ENCODE measurements around the gene ONECUT3.

The ONECUT3 gene

DNA sequence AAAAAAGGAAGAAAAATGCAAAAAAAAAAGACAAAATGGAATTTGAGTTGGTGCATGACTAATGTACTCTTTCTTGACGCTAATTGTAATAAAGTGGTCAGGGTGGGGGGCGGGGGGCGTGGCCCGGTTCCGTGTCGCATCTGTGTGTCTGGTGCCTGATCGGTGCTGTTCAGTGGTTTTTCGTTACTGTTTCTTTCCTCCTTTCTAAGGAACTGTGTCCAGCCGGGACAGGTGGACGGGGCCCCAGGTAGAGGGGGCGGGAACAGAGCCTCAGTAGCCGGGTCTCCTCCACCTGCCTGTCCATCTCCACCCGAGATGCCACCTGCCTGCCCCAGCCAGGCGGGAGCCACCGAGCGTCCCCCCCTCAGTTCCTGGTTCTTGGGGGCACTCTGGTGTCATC, 26.3 kb downstream of the ONECUT3 start:
- no peak overlapping the region for H3K9ac ChIP-seq (ENCODE audit: low read depth, low read length, poor library complexity)
- H2AFZ ChIP-seq (ENCODE audit: low read length) = no peak overlapping the region
- no peak overlapping the region for H4K91ac ChIP-seq (ENCODE audit: low read depth, low read length, poor library complexity)
- H3K4me2 ChIP-seq (ENCODE audit: insufficient read depth, low read length, poor library complexity, severe bottlenecking) = no peak overlapping the region
- H3K9me3 ChIP-seq (replicated peaks in 1 of 2; ENCODE audit: control insufficient read depth in 2 of 2, insufficient read depth in 1 of 2, low read depth in 1 of 2, low read length in 2 of 2) = peaks cover 30 to 35% of the 10 kb centered on the region in 2 donors
- peak overlapping the region; percentile 38 for H3K14ac ChIP-seq (ENCODE audit: low read length)
- no peaks in the 10 kb centered on the region for H3K4me1 ChIP-seq (ENCODE audit: control insufficient read depth in 2 of 2, insufficient read depth in 1 of 2, low read depth in 1 of 2, low read length in 2 of 2)
- H2AK5ac ChIP-seq (ENCODE audit: low read depth, low read length) = peak overlapping the region; percentile 79
- peaks cover 3% of the 10 kb centered on the region for H3K79me1 ChIP-seq (ENCODE audit: low read depth, low read length)
- no peak overlapping the region for H3K4ac ChIP-seq (ENCODE audit: low read length)
- DNase-seq (ENCODE audit: low spot score) = no peak
- no CpG with 5 or more reads among the region's 16 CpGs for WGBS, 2 donors (ENCODE audit: extremely low coverage in 2 of 2, insufficient read length in 2 of 2, insufficient replicate concordance in 1 of 2)
- H2BK5ac ChIP-seq (ENCODE audit: low read length) = no peak overlapping the region
- no peak overlapping the region for H3K18ac ChIP-seq (ENCODE audit: low read length)
- no peak overlapping the region for H4K8ac ChIP-seq (ENCODE audit: low read depth, low read length)
- H3K27me3 ChIP-seq (ENCODE audit: control insufficient read depth in 3 of 3, insufficient read depth in 3 of 3, low read depth in 1 of 3, low read length in 3 of 3) = peaks cover 30 to 67% (median 61%) of the 10 kb centered on the region in 3 experiments
- H3K27ac ChIP-seq (replicated peaks; ENCODE audit: low read length) = no peak overlapping the region
- no peak overlapping the region for H3K23ac ChIP-seq (ENCODE audit: low read depth, low read length, poor library complexity)
- H2BK120ac ChIP-seq (ENCODE audit: low read depth, low read length) = no peak overlapping the region
- no peak overlapping the region for H2BK12ac ChIP-seq (ENCODE audit: low read length)
- H3K36me3 ChIP-seq (replicated peaks in 1 of 2; ENCODE audit: control insufficient read depth in 2 of 2, insufficient read depth in 2 of 2, low read length in 2 of 2) = no peaks in the 10 kb centered on the region
- no peak overlapping the region for H2BK15ac ChIP-seq (ENCODE audit: low read length)
- no peak overlapping the region for H3K4me3 ChIP-seq (ENCODE audit: low read length in 2 of 2)

DNA sequence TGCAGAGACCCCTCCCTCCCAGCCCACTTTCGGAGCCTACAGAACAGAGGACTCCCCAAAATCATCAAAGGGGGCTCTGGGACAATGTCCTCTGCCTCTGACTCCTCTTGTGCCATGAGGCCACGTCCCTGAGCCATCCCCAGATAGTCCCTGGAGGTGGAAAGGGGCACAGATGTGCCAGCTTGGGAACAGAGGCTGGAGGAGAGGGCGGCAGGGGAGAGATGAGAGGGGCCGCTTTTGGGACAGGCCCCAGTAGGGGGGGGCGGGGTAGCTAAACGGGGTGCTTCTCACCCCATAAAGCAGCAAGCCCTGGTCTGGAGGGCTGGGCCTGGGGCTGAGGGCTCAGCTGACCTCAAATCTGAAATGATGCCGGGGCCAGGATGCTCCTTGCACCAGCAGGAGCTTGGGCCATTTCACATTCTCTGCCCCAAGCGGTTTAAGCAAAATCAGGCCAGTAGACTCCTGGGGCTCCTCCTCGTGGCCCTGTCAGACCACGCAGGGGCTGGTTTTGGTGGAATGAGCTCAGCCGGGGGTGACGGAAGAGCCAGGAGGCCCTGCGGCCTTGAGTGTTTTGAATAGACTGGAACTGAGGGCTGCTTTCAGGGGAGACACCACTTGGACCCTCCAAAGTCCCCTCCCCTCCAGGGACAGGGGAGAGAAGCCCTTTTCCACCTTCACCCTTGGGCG, 27.1 kb downstream of the ONECUT3 start:
- no peak for DNase-seq (ENCODE audit: low spot score)
- WGBS, 2 donors (ENCODE audit: extremely low coverage in 2 of 2, insufficient read length in 2 of 2, insufficient replicate concordance in 1 of 2) = no CpG with 5 or more reads among the region's 14 CpGs
- peaks cover 3% of the 10 kb centered on the region for H3K79me1 ChIP-seq (ENCODE audit: low read depth, low read length)
- H3K9me3 ChIP-seq (replicated peaks in 1 of 2; ENCODE audit: control insufficient read depth in 2 of 2, insufficient read depth in 1 of 2, low read depth in 1 of 2, low read length in 2 of 2) = peaks cover 23 to 27% of the 10 kb centered on the region in 2 donors
- no peak overlapping the region for H2BK15ac ChIP-seq (ENCODE audit: low read length)
- H3K4me3 ChIP-seq (ENCODE audit: low read length in 2 of 2) = no peak overlapping the region
- no peak overlapping the region for H2BK12ac ChIP-seq (ENCODE audit: low read length)
- no peak overlapping the region for H2BK120ac ChIP-seq (ENCODE audit: low read depth, low read length)
- no peak overlapping the region for H2AFZ ChIP-seq (ENCODE audit: low read length)
- H2AK5ac ChIP-seq (ENCODE audit: low read depth, low read length) = no peak overlapping the region
- no peak overlapping the region for H3K18ac ChIP-seq (ENCODE audit: low read length)
- peaks cover 22 to 66% (median 53%) of the 10 kb centered on the region in 3 experiments for H3K27me3 ChIP-seq (ENCODE audit: control insufficient read depth in 3 of 3, insufficient read depth in 3 of 3, low read depth in 1 of 3, low read length in 3 of 3)
- no peak overlapping the region for H3K9ac ChIP-seq (ENCODE audit: low read depth, low read length, poor library complexity)
- H2BK5ac ChIP-seq (ENCODE audit: low read length) = no peak overlapping the region
- H3K27ac ChIP-seq (replicated peaks; ENCODE audit: low read length) = no peak overlapping the region
- no peaks in the 10 kb centered on the region for H3K4me1 ChIP-seq (ENCODE audit: control insufficient read depth in 2 of 2, insufficient read depth in 1 of 2, low read depth in 1 of 2, low read length in 2 of 2)
- no peak overlapping the region for H3K4me2 ChIP-seq (ENCODE audit: insufficient read depth, low read length, poor library complexity, severe bottlenecking)
- no peaks in the 10 kb centered on the region for H3K36me3 ChIP-seq (replicated peaks in 1 of 2; ENCODE audit: control insufficient read depth in 2 of 2, insufficient read depth in 2 of 2, low read length in 2 of 2)
- peak overlapping the region; percentile 55 for H3K23ac ChIP-seq (ENCODE audit: low read depth, low read length, poor library complexity)
- no peak overlapping the region for H3K14ac ChIP-seq (ENCODE audit: low read length)
- H4K8ac ChIP-seq (ENCODE audit: low read depth, low read length) = no peak overlapping the region
- H4K91ac ChIP-seq (ENCODE audit: low read depth, low read length, poor library complexity) = no peak overlapping the region
- no peak overlapping the region for H3K4ac ChIP-seq (ENCODE audit: low read length)

DNA sequence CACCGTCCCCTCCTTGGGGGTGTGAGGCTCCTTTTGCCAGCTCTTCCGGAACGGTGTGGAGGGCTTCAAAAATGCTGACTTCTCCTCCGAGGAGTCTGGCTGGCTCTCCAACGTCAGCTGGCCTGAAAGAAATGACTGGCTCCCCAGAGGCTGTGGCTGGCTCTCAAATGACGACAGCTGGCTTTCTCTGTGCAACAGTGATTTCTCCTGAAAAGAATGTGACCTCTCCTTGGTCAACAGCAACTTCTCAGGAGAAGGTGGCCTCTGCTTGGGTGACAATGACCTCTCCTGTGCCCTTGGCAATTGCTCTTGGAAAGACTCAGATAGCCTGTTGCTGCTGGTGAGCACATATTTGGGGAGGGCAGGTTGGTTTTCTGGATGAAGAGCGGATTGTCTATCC, 29.2 kb downstream of the ONECUT3 start:
- DNase-seq (ENCODE audit: low spot score) = no peak
- peaks cover 5 to 52% (median 35%) of the 10 kb centered on the region in 3 experiments for H3K27me3 ChIP-seq (ENCODE audit: control insufficient read depth in 3 of 3, insufficient read depth in 3 of 3, low read depth in 1 of 3, low read length in 3 of 3)
- no CpG with 5 or more reads among the region's 7 CpGs for WGBS, 2 donors (ENCODE audit: extremely low coverage in 2 of 2, insufficient read length in 2 of 2, insufficient replicate concordance in 1 of 2)

GRCh38 chr19:1783354-1783753, 30.0 kb downstream of the ONECUT3 start:
- Histone ChIP-seq H3K23ac (ENCODE audit: low read depth, low read length, poor library complexity) (no peak overlapping the region), H3K27me3 (ENCODE audit: control insufficient read depth in 3 of 3, insufficient read depth in 3 of 3, low read depth in 1 of 3, low read length in 3 of 3) (peaks cover 4 to 48% (median 34%) of the 10 kb centered on the region in 3 experiments), H3K4me2 (ENCODE audit: insufficient read depth, low read length, poor library complexity, severe bottlenecking) (no peak overlapping the region), H2BK15ac (ENCODE audit: low read length) (no peak overlapping the region), H3K79me1 (ENCODE audit: low read depth, low read length) (peaks cover 3% of the 10 kb centered on the region), H2BK120ac (ENCODE audit: low read depth, low read length) (no peak overlapping the region), H3K4ac (ENCODE audit: low read length) (no peak overlapping the region), H3K27ac (replicated peaks; ENCODE audit: low read length) (no peak overlapping the region), H3K14ac (ENCODE audit: low read length) (peak overlapping the region; percentile 17), H3K9me3 (replicated peaks in 1 of 2; ENCODE audit: control insufficient read depth in 2 of 2, insufficient read depth in 1 of 2, low read depth in 1 of 2, low read length in 2 of 2) (peaks cover 16 to 21% of the 10 kb centered on the region in 2 donors), H2BK12ac (ENCODE audit: low read length) (no peak overlapping the region), H3K9ac (ENCODE audit: low read depth, low read length, poor library complexity) (no peak overlapping the region), H4K91ac (ENCODE audit: low read depth, low read length, poor library complexity) (no peak overlapping the region), H4K8ac (ENCODE audit: low read depth, low read length) (no peak overlapping the region), H3K4me3 (ENCODE audit: low read length in 2 of 2) (no peak overlapping the region), H2AFZ (ENCODE audit: low read length) (no peak overlapping the region), H3K4me1 (ENCODE audit: control insufficient read depth in 2 of 2, insufficient read depth in 1 of 2, low read depth in 1 of 2, low read length in 2 of 2) (no peaks in the 10 kb centered on the region), H3K18ac (ENCODE audit: low read length) (no peak overlapping the region), H2BK5ac (ENCODE audit: low read length) (no peak overlapping the region), H3K36me3 (replicated peaks in 1 of 2; ENCODE audit: control insufficient read depth in 2 of 2, insufficient read depth in 2 of 2, low read length in 2 of 2) (no peaks in the 10 kb centered on the region), H2AK5ac (ENCODE audit: low read depth, low read length) (no peak overlapping the region)
- DNase-seq (ENCODE audit: low spot score) = no peak
- WGBS, 2 donors (ENCODE audit: extremely low coverage in 2 of 2, insufficient read length in 2 of 2, insufficient replicate concordance in 1 of 2) = no CpG with 5 or more reads among the region's 4 CpGs

More for the DNA sequence above, 29.2 kb downstream of the ONECUT3 start:
- Histone ChIP-seq H2BK120ac (ENCODE audit: low read depth, low read length) (no peak overlapping the region), H4K91ac (ENCODE audit: low read depth, low read length, poor library complexity) (no peak overlapping the region), H3K9me3 (replicated peaks in 1 of 2; ENCODE audit: control insufficient read depth in 2 of 2, insufficient read depth in 1 of 2, low read depth in 1 of 2, low read length in 2 of 2) (peaks cover 16 to 21% of the 10 kb centered on the region in 2 donors), H3K14ac (ENCODE audit: low read length) (no peak overlapping the region), H3K4ac (ENCODE audit: low read length) (no peak overlapping the region), H2BK15ac (ENCODE audit: low read length) (no peak overlapping the region), H3K4me1 (ENCODE audit: control insufficient read depth in 2 of 2, insufficient read depth in 1 of 2, low read depth in 1 of 2, low read length in 2 of 2) (no peaks in the 10 kb centered on the region), H2AK5ac (ENCODE audit: low read depth, low read length) (no peak overlapping the region), H2BK12ac (ENCODE audit: low read length) (no peak overlapping the region), H3K9ac (ENCODE audit: low read depth, low read length, poor library complexity) (no peak overlapping the region), H3K18ac (ENCODE audit: low read length) (no peak overlapping the region), H4K8ac (ENCODE audit: low read depth, low read length) (no peak overlapping the region), H3K27ac (replicated peaks; ENCODE audit: low read length) (no peak overlapping the region), H2AFZ (ENCODE audit: low read length) (no peak overlapping the region), H2BK5ac (ENCODE audit: low read length) (peak overlapping the region; percentile 14), H3K4me3 (ENCODE audit: low read length in 2 of 2) (peak overlapping the region in 1 of 2 donors; percentile 1), H3K23ac (ENCODE audit: low read depth, low read length, poor library complexity) (no peak overlapping the region), H3K79me1 (ENCODE audit: low read depth, low read length) (peaks cover 3% of the 10 kb centered on the region), H3K36me3 (replicated peaks in 1 of 2; ENCODE audit: control insufficient read depth in 2 of 2, insufficient read depth in 2 of 2, low read length in 2 of 2) (no peaks in the 10 kb centered on the region), H3K4me2 (ENCODE audit: insufficient read depth, low read length, poor library complexity, severe bottlenecking) (no peak overlapping the region)

All from neuronal stem cell (in vitro differentiated cells).